Heart right ventricle (tissue), 16 donors: Measurements from ENCODE around the gene CDCA5. TPM values are rescaled to one million over a fixed set of nuclear protein-coding genes. Genes with fewer than 3 reads are reported as not detected.

Source experiments
- ATAC-seq, 8 donors: fragments of 200-7000 bp; cut with Tn5 transposase; one replicate each; pipeline ENCODE4 v1.9.1; 2020; ENCODE audit warnings: mild to moderate bottlenecking in 8 of 8, moderate library complexity in 8 of 8, moderate number of reproducible peaks in 1 of 8
- DNase-seq, 2 donors: peaks; one replicate each; pipeline ENCODE4 v3.0.0-alpha.2; 2020
- H3K27ac ChIP-seq, 10 donors: fragments of 200-600 bp; sonication (generic) in 2 of 10; one replicate each; pipeline versions ENCODE4 v1.5.0 to v1.8.0; 2020 to 2022; ENCODE audit warnings: mild to moderate bottlenecking in 3 of 10
- H3K27me3 ChIP-seq, 7 donors: fragments of 200-600 bp; one replicate each; pipeline ENCODE4 v1.8.0; 2021 to 2022; ENCODE audit warnings: mild to moderate bottlenecking in 2 of 7
- H3K36me3 ChIP-seq, 9 donors: fragments of 200-600 bp; sonication (generic) in 1 of 9; one replicate each; pipeline versions ENCODE4 v1.5.0 to v1.8.0; 2020 to 2022; ENCODE audit warnings: mild to moderate bottlenecking in 2 of 9
- H3K4me1 ChIP-seq, 9 donors: fragments of 200-600 bp; sonication (generic) in 1 of 9; one replicate each; pipeline versions ENCODE4 v1.5.0 to v1.8.0; 2020 to 2022; ENCODE audit warnings: mild to moderate bottlenecking in 4 of 9
- H3K4me3 ChIP-seq, 10 donors: fragments of 200-600 bp; sonication (generic) in 2 of 10; one replicate each; pipeline versions ENCODE4 v1.5.0 to v1.8.0; 2020 to 2022; ENCODE audit warnings: mild to moderate bottlenecking in 7 of 10, moderate library complexity in 2 of 10
- H3K9me3 ChIP-seq, 11 donors: fragments of 200-600 bp in 10 of 11; sonication (generic) in 2 of 11; one replicate each; pipeline versions ENCODE4 v1.5.0 to v1.8.0; 2013 to 2022; ENCODE audit warnings: mild to moderate bottlenecking in 2 of 11, control low read depth in 1 of 11, moderate library complexity in 1 of 11
- CTCF ChIP-seq, 9 donors: fragments of 200-600 bp; sonication (generic) in 2 of 9; IDR thresholded peaks; one replicate each; pipeline versions ENCODE4 v1.5.0 to v1.8.0; 2021 to 2022; ENCODE audit warnings: antibody characterized with exemption in 9 of 9, mild to moderate bottlenecking in 5 of 9, moderate library complexity in 1 of 9
- WGBS, 2 donors: extraction: QIAGEN DNeasy Blood & Tissue Kit; methylation state at CpG; one replicate each; pipeline ENCODE4 v1.1.7; 2013; ENCODE audit warnings: inconsistent platforms in 1 of 2; 5-methylcytosine and 5-hydroxymethylcytosine counted together
- intact Hi-C, 10 donors: fragments of 100-400 bp; cut with DNase I; formaldehyde crosslinking; loops; one replicate each; pipeline versions ENCODE4 v1.11.1 to v1.14.2; 2022
- polyA plus RNA-seq, 2 donors: library from polyadenylated mRNA; stranded (reverse); fragments of 200-250 nt; gene quantifications; one replicate each; pipeline ENCODE4 v1.2.3, GENCODE V29; 2013
- total RNA-seq, 10 donors: library from RNA; stranded (reverse); fragmentation: NEBNext Ultra II Directional in 3 of 10; extraction: Animal tissue kit (Norgen Biotek cat#: 25700) in 3 of 10; gene quantifications; one replicate each; pipeline versions ENCODE4 v1.2.1 to v1.2.4, GENCODE V29; 2021 to 2023
- donor health status: Arrhythmogenic right ventricular cardiomyopathy.
- donor health status: ischemic (EF 13 %, LVEDD 7.1; RV severe dilation, severe dysfunction).
- donor health status: healthy with polysubstance abuse.
- donor health status: DM: no; HTN: yes; CAD: no.
- donor health status: DM: no; HTN: no; CAD: no.
- donor health status: ischemic (EF 25% LVEDD 6.9; RV normal size, moderate dysfunction).
- donor health status: ischemic (EF 25% LVEDD 5.7; RV mildly dilated, moderate dysfunction).
- donor health status: healthy.
- donor health status: DM: yes; HTN: yes; CAD: no.
- donor health status: Ischemic cardiomyopathy.
- donor health status: ischemic (EF 35%, LVEDD 5.7; RV mildly dilated, moderate dysfunction).
- donor health status: nonischemic (EF 11% LVEDD 7.7; RV severe dilation, severe dysfunction).
- donor health status: DM: yes; HTN: yes; CAD: no.
- donor health status: PGD.
- donor health status: ischemic (EF 29% LVEDD 5.4; RV normal size, mild dysfunction).
- donor health status: nonischemic (EF 23%, LVEDD 6.1; RV moderate dilation, normal function).

The CDCA5 gene
- total and polyA plus RNA-seq, 12 donors = 0.45 to 5.3 (median 0.90) TPM

DNA sequence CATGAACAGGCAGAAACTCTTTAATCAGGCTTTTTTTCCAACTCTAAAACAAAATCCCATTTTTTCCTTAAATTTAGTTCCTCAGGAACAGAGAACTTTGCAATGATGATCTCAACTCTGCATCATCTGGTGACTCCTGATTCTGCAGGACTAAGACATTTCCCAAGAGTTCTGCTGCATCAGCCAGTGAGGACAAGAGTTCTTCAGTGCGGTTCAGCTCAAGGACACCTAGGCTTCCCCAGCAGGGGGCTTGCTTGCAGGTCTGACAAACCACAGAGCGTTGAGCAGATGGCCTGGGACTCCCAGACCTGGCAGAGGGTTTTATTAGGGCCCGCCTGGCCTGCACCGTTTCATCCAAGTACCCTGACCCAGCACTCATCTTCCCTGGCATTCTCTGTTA is 6.4 kb downstream of the CDCA5 start:
- Histone ChIP-seq H3K27ac (no peak overlapping the region), H3K4me3 (no peak overlapping the region), H3K9me3 (no peaks in the 10 kb centered on the region), H3K4me1 (peaks cover 0 to 10% (median 0%) of the 10 kb centered on the region in 9 donors), H3K27me3 (no peaks in the 10 kb centered on the region), H3K36me3 (peaks cover 0 to 16% (median 0%) of the 10 kb centered on the region in 9 donors)
- WGBS, 2 donors = 82 to 84% methylated on average over 4 of the region's 4 CpGs
- ATAC-seq (no peak), DNase-seq (no peak)
- intact Hi-C loops = no loop called here
- no peak for TF ChIP-seq CTCF (IDR thresholded peaks at IDR 0.05)

GRCh38 chr11:65072631-65072966 is 11.2 kb downstream of the CDCA5 start:
- Histone ChIP-seq H3K27me3 (no peaks in the 10 kb centered on the region), H3K4me3 (no peak overlapping the region), H3K27ac (no peak overlapping the region), H3K9me3 (no peaks in the 10 kb centered on the region), H3K4me1 (no peaks in the 10 kb centered on the region), H3K36me3 (no peaks in the 10 kb centered on the region)
- 71 to 88% methylated on average over 1 of the region's 1 CpG for WGBS, 2 donors
- ATAC-seq (no peak), DNase-seq (no peak)
- intact Hi-C loops = no loop called here
- no peak for TF ChIP-seq CTCF (IDR thresholded peaks at IDR 0.05)

DNA sequence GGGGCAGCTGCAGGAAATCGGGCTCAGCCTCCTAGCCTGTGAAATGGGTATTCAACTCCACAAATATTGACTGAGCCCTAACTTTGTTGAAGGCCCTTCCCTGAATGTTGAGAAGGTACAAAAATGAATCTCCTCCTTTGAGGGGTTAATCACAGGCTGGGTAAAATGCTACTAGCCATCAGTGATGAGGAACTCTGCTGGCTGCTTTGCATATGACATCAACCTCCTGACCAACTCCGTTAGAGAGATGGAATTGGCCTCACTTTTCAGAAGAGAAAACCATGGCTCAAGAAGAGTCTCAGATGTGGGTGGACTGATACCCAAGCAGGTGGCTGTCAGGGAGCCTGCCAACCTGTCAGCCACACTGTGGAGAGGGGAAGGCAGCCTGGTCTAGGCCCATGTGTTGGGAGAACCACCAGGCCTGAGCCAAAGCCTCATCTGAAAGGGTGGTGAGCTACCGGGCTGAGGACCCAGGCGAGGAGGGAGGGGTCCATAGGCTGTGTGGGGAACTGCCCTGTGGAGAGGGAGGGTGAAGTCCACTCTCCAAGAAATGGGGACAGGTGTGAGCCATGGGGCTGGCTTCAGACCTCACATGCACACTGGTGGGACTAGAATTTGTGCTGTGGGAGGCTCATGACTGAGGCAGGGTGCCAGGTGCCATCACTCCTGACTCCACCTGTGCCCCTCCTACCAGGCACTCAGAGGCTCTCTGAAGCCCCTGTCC is 11.8 kb downstream of the CDCA5 start:
- intact Hi-C loops = no loop called here
- Histone ChIP-seq H3K27ac (no peak overlapping the region), H3K4me1 (no peaks in the 10 kb centered on the region), H3K4me3 (no peak overlapping the region), H3K27me3 (peaks cover 0 to 2% (median 0%) of the 10 kb centered on the region in 7 donors), H3K9me3 (no peaks in the 10 kb centered on the region), H3K36me3 (no peaks in the 10 kb centered on the region)
- ATAC-seq (peak in 1 of 8 donors; percentile 44), DNase-seq (no peak)
- TF ChIP-seq CTCF (IDR thresholded peaks at IDR 0.05) = no peak
- 61 to 69% methylated on average over 4 of the region's 4 CpGs for WGBS, 2 donors

DNA sequence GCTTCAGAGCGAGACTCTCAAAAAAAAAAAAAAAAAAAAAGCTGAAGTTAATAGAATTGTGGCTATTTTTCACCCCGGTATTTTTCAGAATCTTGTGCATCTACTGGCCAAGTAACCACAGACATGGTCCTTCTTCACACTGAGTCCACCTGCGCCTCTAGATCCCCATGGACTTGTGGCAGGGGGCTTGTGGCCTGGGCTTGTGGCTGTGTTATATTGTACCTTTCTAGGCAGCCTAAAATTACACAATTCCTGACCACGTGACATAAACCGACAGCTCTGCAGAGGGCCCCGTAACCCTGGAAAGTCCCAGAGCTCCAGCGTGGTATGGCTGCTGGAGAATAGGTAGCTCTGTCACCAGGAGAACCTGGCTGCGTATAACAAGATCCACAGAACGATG is 14.6 kb downstream of the CDCA5 start:
- intact Hi-C loops = no loop called here
- DNase-seq = no peak

More for the DNA sequence above, 14.6 kb downstream of the CDCA5 start:
- Histone ChIP-seq H3K27ac (no peak overlapping the region), H3K4me1 (no peaks in the 10 kb centered on the region), H3K27me3 (peaks cover 0 to 8% (median 0%) of the 10 kb centered on the region in 7 donors), H3K9me3 (no peaks in the 10 kb centered on the region), H3K4me3 (no peak overlapping the region), H3K36me3 (no peaks in the 10 kb centered on the region)
- 72 to 73% methylated on average over 9 of the region's 9 CpGs for WGBS, 2 donors
- TF ChIP-seq CTCF (IDR thresholded peaks at IDR 0.05) = no peak
- ATAC-seq = no peak
